Aorta (tissue), 5 donors: Measurements from ENCODE around the gene CNPPD1. TPM values are rescaled to one million over a fixed set of nuclear protein-coding genes. Genes with fewer than 3 reads are reported as not detected.
A peak's percentile ranks its signal among the peaks of the same experiment; 100 is the strongest.

Source experiments
- ATAC-seq: fragments of 200-7000 bp; cut with Tn5 transposase; one replicate; pipeline ENCODE4 v1.9.1; 2022; ENCODE audit warnings: moderate library complexity; ENCODE audit not compliant: low FRiP score
- DNase-seq, 2 donors: peaks; one replicate each; pipeline ENCODE4 v3.0.0-alpha.2; 2020
- H3K27ac ChIP-seq, 2 donors: one replicate each; pipeline ENCODE4 v1.5.1; 2013; ENCODE audit warnings: low read length in 2 of 2, mild to moderate bottlenecking in 2 of 2, moderate library complexity in 2 of 2, control low read depth in 1 of 2, inconsistent platforms in 1 of 2, low read depth in 1 of 2
- H3K27me3 ChIP-seq, 2 donors: one replicate each; pipeline ENCODE4 v1.6.1; 2013; ENCODE audit warnings: control low read depth in 1 of 2, low read length in 1 of 2, mild to moderate bottlenecking in 1 of 2, moderate library complexity in 1 of 2; ENCODE audit not compliant: insufficient read depth in 2 of 2, control insufficient read depth in 1 of 2
- H3K36me3 ChIP-seq, 2 donors: one replicate each; pipeline ENCODE4 v1.6.1; 2013; ENCODE audit warnings: control low read depth in 1 of 2, low read length in 1 of 2, mild to moderate bottlenecking in 1 of 2; ENCODE audit not compliant: insufficient read depth in 2 of 2, control insufficient read depth in 1 of 2
- H3K4me1 ChIP-seq, 2 donors: one replicate each; pipeline ENCODE4 v1.6.1; 2013; ENCODE audit warnings: low read length in 2 of 2, control low read depth in 1 of 2, mild to moderate bottlenecking in 1 of 2, moderate library complexity in 1 of 2; ENCODE audit not compliant: insufficient read depth in 2 of 2, control insufficient read depth in 1 of 2
- H3K4me3 ChIP-seq, 2 donors: one replicate each; pipeline ENCODE4 v1.5.1; 2013; ENCODE audit warnings: low read length in 2 of 2, control low read depth in 1 of 2, mild to moderate bottlenecking in 1 of 2
- H3K9me3 ChIP-seq: one replicate; pipeline ENCODE4 v1.6.1; 2013; ENCODE audit warnings: mild to moderate bottlenecking, low read length; ENCODE audit not compliant: control insufficient read depth
- WGBS, 2 donors: extraction: QIAGEN DNeasy Blood & Tissue Kit; methylation state at CpG; one replicate each; pipeline ENCODE4 v1.1.7; 2013; 5-methylcytosine and 5-hydroxymethylcytosine counted together
- intact Hi-C, 2 donors: fragments of 100-400 bp; cut with DNase I; formaldehyde crosslinking; loops; one replicate each; pipeline versions ENCODE4 v1.14.2 to v1.15.0; 2022
- polyA plus RNA-seq, 2 donors: library from polyadenylated mRNA; stranded (reverse); fragments of 200-250 nt; gene quantifications; one replicate each; pipeline ENCODE4 v1.2.3, GENCODE V29; 2013
- total RNA-seq, 2 donors: library from RNA; stranded (reverse); fragmentation: NEBNext Ultra II Directional; extraction: Animal tissue kit (Norgen Biotek cat#: 25700); gene quantifications; one replicate each; pipeline ENCODE4 v1.2.1, GENCODE V29; 2021
- donor health status: healthy with polysubstance abuse.
- donor health status: Bipolar disorder and iron deficiency.
- donor health status: DM: no; HTN: no; CAD: no.
- donor health status: DM: no; HTN: no; CAD: no.
- donor health status: DM: yes; HTN: yes; CAD: no.

The CNPPD1 gene
- total and polyA plus RNA-seq, 4 donors = 23.9 to 52.3 (median 43.5) TPM

DNA sequence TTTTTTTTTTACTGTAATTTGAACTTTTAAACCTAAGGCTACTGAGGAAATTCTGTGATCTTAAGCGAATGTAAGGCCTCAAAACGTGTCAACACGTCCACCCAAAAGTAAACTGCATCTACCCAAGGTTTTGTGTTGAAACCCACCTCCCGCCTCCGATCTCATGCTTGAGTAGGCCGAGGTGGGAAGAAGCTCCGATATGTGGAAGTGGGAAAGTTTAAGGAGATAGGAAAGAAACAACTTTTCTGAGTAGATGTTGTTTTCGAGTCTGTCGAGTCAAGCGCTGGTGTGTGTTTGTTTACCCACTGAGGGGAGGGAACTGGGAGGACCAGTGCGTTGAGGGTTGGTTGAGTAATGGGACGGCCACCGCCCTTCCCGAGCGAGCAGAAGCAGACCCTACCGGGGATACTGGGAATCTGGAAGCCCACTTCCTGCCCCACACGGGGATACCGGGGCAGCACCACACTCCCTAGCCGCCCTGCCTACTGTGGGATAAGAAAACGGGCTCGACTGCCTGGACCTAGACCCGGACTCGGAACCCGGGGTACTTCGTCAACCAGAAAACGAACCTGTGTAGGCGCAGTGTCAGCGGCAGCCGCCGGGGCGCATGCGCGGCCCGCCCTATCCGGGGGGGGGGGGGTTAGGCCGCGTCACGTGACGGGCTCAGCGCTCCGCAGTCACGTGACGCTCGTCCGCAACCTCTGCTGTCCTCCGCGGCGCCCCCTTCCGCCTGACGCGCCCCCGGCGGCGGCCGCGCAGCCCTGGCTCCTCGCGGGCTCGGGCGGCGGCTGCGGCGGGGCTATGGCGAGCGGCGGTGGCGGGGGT is 1.0 kb upstream of the CNPPD1 start, which contains the start of gene RETREG2:
Gene RETREG2, plus strand, starts transcription at position 724 of the 825 bp plus-strand sequence. Its CDS starts 78 bp downstream, at position 802.
- no peaks in the 10 kb centered on the region for H3K9me3 ChIP-seq
- peaks cover 0 to 8% of the 10 kb centered on the region in 2 donors for H3K36me3 ChIP-seq
- peak; percentile 91 to 94 for DNase-seq
- H3K27ac ChIP-seq = peak within 1 kb of the TSS; percentile 87 to 88
- intact Hi-C loops = loop anchor here (1.0 to 10.0 kb wide), 5 partner anchors 29 to 210 kb away; partner anchors contain the start of genes DNPEP (in 2 of the 2), ABCB6 (in 1 of the 2), ANKZF1 (in 1 of the 2) and ATG9A (in 1 of the 2)
- H3K27me3 ChIP-seq = no peaks in the 10 kb centered on the region
- 0 to 1% methylated on average over 45 to 67 of the region's 67 CpGs for WGBS, 2 donors
- H3K4me3 ChIP-seq = peak within 1 kb of the TSS; percentile 88 to 90
- H3K4me1 ChIP-seq = peaks cover 0 to 3% of the 10 kb centered on the region in 2 donors
- peak; percentile 94 for ATAC-seq

DNA sequence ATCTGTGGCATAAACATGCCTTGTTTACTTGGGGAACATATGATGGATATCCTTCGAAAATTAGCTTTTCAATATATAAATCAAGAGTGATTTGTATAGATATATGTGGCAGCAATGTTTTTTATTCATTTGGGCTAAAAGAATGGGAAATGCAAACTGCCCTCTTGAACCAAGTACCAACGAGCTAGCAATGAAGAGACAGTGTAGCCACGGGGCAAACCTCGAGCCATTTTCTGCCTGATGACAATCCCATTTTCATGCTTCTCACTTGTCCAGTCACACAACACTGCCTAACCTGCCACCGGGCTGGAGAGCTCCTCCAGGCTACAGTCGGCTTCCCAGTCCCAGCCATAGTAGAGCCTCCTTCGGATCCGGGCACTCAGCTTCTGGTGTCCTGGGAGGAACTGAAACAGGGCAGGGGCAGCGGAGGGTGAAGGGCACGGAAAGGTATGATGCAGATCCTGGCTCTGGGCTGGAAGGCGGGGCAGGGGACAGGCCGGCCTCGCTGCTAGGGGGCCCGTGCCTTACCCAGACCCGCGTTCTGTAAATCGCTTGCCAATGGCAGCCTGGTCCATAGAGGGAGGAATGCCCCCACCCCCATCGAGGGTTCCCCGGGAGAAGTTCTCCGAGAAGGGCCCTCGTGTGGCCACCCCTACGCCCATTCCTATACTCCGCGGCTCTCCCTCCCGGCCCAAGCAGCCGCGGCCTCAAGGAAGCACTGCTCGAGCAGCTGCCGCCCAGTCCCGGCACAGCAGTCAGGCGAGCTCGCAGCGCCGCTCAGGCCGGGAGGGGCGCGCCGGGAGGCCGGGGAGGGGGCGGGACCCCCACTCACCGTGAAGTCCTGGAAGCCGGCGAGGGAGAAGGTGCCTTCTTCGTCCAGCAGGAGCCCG is 552 bp downstream of the CNPPD1 start:
- H3K27ac ChIP-seq = peak overlapping the region; percentile 75 to 88
- no peaks in the 10 kb centered on the region for H3K27me3 ChIP-seq
- H3K4me3 ChIP-seq = peak overlapping the region; percentile 88 to 91
- peak; percentile 67 to 85 for DNase-seq
- peak; percentile 54 for ATAC-seq
- no peaks in the 10 kb centered on the region for H3K9me3 ChIP-seq
- WGBS, 2 donors = 2 to 3% methylated on average over 33 to 45 of the region's 45 CpGs
- peaks cover 0 to 6% of the 10 kb centered on the region in 2 donors for H3K36me3 ChIP-seq
- intact Hi-C loops = loop anchor here (2.0 to 10.0 kb wide), 4 partner anchors 43 to 211 kb away; partner anchors contain the start of genes DNPEP (in 2 of the 2), ABCB6 (in 1 of the 2), ANKZF1 (in 1 of the 2) and ATG9A (in 1 of the 2)
- H3K4me1 ChIP-seq = peaks cover 0 to 3% of the 10 kb centered on the region in 2 donors

DNA sequence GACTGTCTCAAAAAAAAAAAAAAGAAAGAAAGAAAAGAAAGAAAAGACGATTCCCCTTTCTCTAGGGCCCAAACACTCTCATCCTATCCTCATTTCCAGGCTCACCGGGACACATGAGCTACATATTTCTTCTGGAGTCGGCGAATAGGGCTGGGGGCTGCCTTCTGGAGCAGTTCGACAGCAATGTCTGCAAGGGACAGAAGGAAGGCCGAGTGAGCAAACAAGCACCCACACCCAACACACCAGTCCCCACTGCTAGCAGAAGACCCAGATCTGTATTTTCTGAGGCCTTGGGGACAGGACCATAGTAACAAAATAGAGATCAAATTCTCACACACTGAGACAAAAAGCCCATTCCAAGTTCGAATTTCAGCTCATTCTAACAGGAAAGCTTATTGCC is 1.2 kb downstream of the CNPPD1 start:
- no peaks in the 10 kb centered on the region for H3K9me3 ChIP-seq
- ATAC-seq (no peak), DNase-seq (no peak)
- no peaks in the 10 kb centered on the region for H3K27me3 ChIP-seq
- intact Hi-C loops = loop anchor here (5.0 to 10.0 kb wide), 3 partner anchors 52 to 212 kb away; partner anchors contain the start of genes DNPEP (in 2 of the 2), ANKZF1 (in 1 of the 2) and ATG9A (in 1 of the 2)
- H3K4me3 ChIP-seq = peak overlapping the region in 1 of 2 donors; percentile 88
- WGBS, 2 donors = 81 to 83% methylated on average over 7 of the region's 7 CpGs
- peaks cover 0 to 3% of the 10 kb centered on the region in 2 donors for H3K4me1 ChIP-seq
- peaks cover 0 to 4% of the 10 kb centered on the region in 2 donors for H3K36me3 ChIP-seq
- H3K27ac ChIP-seq = no peak overlapping the region

DNA sequence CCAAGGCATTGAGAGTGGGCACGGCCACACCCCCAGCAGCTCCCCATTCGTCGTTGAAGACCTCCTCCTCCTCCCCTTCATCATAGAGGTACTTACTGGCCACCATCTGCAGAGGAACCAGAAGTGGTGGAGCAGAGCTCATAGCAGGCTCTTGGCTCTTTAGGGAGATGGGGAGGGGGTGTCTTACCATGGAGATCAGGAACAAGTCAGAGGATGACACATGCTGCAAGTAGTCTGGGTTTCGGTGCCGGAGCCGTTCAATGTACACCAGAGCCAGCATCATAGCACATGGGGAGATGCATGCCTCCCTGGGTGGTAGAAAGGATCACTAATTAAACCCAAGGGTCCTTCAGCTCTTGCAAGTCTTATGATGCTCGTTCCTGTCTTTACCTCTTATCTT is 1.9 kb downstream of the CNPPD1 start:
- no peaks in the 10 kb centered on the region for H3K27me3 ChIP-seq
- no peaks in the 10 kb centered on the region for H3K9me3 ChIP-seq
- ATAC-seq (no peak), DNase-seq (no peak)
- no peak overlapping the region for H3K27ac ChIP-seq
- H3K4me3 ChIP-seq = no peak overlapping the region
- peaks cover 0 to 4% of the 10 kb centered on the region in 2 donors for H3K36me3 ChIP-seq
- 82 to 83% methylated on average over 7 of the region's 7 CpGs for WGBS, 2 donors
- intact Hi-C loops = loop anchor here (5.0 to 10.0 kb wide), 4 partner anchors 52 to 212 kb away; partner anchors contain the start of genes DNPEP (in 2 of the 2), ANKZF1 (in 1 of the 2) and ATG9A (in 1 of the 2)
- peaks cover 0 to 3% of the 10 kb centered on the region in 2 donors for H3K4me1 ChIP-seq

DNA sequence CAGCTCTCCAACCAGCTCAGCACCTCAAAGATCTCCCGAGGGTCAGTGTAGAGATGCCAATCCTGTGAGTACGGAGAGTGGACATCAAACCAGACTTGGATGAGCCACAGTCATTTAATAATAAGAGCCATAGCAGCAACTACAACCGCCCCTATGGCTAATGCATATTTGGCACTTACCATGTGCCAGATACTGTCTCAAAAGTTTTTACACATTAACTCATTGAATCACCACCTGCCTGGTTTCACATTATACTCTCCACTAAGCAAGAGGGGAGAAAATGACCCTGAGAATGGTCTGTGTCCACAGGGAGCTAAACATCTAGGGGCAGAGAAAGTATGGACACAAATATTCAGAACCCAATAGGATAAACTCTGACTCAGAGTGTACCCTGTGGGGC is 2.6 kb downstream of the CNPPD1 start:
- peaks cover 0 to 4% of the 10 kb centered on the region in 2 donors for H3K36me3 ChIP-seq
- no peaks in the 10 kb centered on the region for H3K9me3 ChIP-seq
- no peak overlapping the region for H3K4me3 ChIP-seq
- H3K27ac ChIP-seq = no peak overlapping the region
- no peaks in the 10 kb centered on the region for H3K27me3 ChIP-seq
- intact Hi-C loops = loop anchor here in 1 of 2 donors (5.0 to 10.0 kb wide), 2 partner anchors 123 to 211 kb away; partner anchors contain the start of gene DNPEP
- ATAC-seq (no peak), DNase-seq (no peak)
- 80 to 85% methylated on average over 3 of the region's 3 CpGs for WGBS, 2 donors
- peaks cover 0 to 3% of the 10 kb centered on the region in 2 donors for H3K4me1 ChIP-seq

DNA sequence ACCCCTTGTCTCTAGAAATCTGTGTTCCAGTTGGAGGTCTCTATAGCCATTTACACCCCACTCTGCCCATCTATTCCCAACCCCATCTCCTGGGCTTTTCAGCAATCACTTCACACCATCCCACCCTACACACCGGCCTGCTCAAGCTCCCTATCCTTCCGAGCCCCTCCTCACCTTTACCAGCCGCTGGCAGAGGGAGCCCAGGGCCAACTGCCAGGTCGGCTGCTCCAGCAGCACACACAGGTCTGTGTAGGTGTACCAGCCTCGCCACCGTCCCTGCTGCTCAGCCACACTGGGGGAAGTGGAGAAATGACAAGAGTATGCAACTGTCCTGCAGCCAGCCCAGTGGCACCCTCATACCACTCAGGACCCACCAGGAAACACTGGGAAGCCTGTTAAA is 3.5 kb downstream of the CNPPD1 start:
- Histone ChIP-seq H3K4me3 (no peak overlapping the region), H3K27me3 (no peaks in the 10 kb centered on the region), H3K9me3 (no peaks in the 10 kb centered on the region), H3K36me3 (peaks cover 0 to 4% of the 10 kb centered on the region in 2 donors), H3K4me1 (no peaks in the 10 kb centered on the region), H3K27ac (no peak overlapping the region)
- WGBS, 2 donors = 87 to 89% methylated on average over 6 of the region's 6 CpGs
- DNase-seq (no peak), ATAC-seq (no peak)
- intact Hi-C loops = loop anchor here in 1 of 2 donors (5.0 to 10.0 kb wide), 2 partner anchors 124 to 212 kb away; partner anchors contain the start of gene DNPEP

DNA sequence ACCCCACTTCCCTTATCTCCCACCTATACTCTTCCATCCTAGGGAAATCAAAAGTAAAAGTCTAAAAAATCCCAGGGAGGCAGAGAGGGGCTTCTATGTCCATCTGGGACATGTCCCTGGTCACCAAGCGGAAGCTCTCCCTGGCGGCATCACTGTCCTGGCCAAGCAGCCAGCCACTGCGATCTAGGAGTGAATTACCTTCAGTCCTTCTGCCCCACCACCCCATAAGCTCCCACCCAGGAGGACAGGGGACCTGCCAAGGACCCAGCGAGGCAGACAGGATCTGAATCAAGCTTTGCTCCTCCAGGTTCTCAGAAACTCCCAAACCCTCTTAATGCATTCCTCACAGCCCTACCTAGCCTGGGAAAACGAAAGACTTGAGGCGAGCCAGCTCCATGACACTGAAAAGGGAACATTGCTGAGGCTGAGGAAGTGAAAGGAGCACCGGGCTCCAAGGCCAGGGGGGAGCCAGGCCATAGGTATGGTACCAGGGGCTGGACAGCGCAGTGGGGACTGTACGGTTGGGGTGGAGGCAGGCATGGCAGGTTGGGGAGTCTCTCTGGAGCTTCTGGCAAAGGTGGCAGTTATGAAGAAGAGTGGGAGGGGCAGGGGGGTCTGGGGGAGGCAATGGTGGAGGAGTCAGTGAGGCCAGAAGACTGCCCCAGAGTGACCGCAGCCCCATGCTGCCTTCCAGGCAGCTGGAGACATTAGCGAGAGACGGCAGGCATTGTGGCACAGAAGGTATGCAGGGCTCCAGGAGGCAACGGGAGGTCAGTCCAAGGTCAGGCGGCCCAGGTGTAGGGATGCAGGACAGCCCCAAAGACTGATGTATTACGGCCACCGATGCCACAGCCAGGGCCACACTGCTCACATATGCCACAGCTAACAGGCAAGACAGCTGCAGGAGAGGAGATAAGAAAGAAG is 4.2 kb downstream of the CNPPD1 start:
- no peak for DNase-seq
- Histone ChIP-seq H3K9me3 (no peaks in the 10 kb centered on the region), H3K4me3 (no peak overlapping the region), H3K27me3 (no peaks in the 10 kb centered on the region), H3K36me3 (peaks cover 0 to 4% of the 10 kb centered on the region in 2 donors), H3K27ac (no peak overlapping the region), H3K4me1 (no peaks in the 10 kb centered on the region)
- intact Hi-C loops = loop anchor here in 1 of 2 donors (5.0 to 10.0 kb wide), 2 partner anchors 125 to 212 kb away; partner anchors contain the start of gene DNPEP
- ATAC-seq = no peak
- 86% methylated on average over 16 of the region's 16 CpGs for WGBS, 2 donors
